ENCODE data around the gene ABCG2.
A peak's percentile ranks its signal among the peaks of the same experiment; 100 is the strongest.

ABCG2 gene

GRCh38 chr4:88062843-88063242 lies 95.6 kb downstream of the ABCG2 start:
- DNase-seq, result no peak

- DNase-seq, result no peak
Measured at GRCh38 chr4:88062311-88062710, 96.1 kb downstream of the ABCG2 start.

GRCh38 chr4:88060431-88060830 lies 98.0 kb downstream of the ABCG2 start:
- DNase-seq, result no peak

- DNase-seq, result no peak
Measured at GRCh38 chr4:88059766-88060165, 98.7 kb downstream of the ABCG2 start.

GRCh38 chr4:88058295-88058694 lies 100.1 kb downstream of the ABCG2 start:
- DNase-seq, result no peak

GRCh38 chr4:88054901-88055300 lies 103.5 kb downstream of the ABCG2 start:
- DNase-seq, result peak; percentile 51

GRCh38 chr4:88054229-88054628 lies 104.2 kb downstream of the ABCG2 start:
- no peak for DNase-seq

GRCh38 chr4:88045021-88045420 lies 113.4 kb downstream of the ABCG2 start:
- DNase-seq, result no peak

GRCh38 chr4:88043586-88044340 lies 114.7 kb downstream of the ABCG2 start:
- no peak for DNase-seq

- no peak for DNase-seq
Measured at GRCh38 chr4:88043001-88043400, 115.4 kb downstream of the ABCG2 start.

- no peak for DNase-seq
Measured at GRCh38 chr4:88041626-88042025, 116.8 kb downstream of the ABCG2 start.

- DNase-seq, result no peak
Measured at GRCh38 chr4:88040707-88041106, 117.7 kb downstream of the ABCG2 start.
